ENCODE measurements around the gene POLR1E.

POLR1E gene

GRCh38 chr9:37541465-37541864 lies 55.7 kb downstream of the POLR1E start:
- no peak for DNase-seq

- DNase-seq, result no peak
Observed at GRCh38 chr9:37542488-37542887, 56.7 kb downstream of the POLR1E start.

- no peak for DNase-seq
Observed at GRCh38 chr9:37542895-37543294, 57.1 kb downstream of the POLR1E start.

- DNase-seq, result no peak
Observed at GRCh38 chr9:37543468-37543867, 57.7 kb downstream of the POLR1E start.

GRCh38 chr9:37547328-37547878 lies 61.7 kb downstream of the POLR1E start:
- DNase-seq, result no peak

- DNase-seq, result no peak
Observed at GRCh38 chr9:37549527-37549926, 63.8 kb downstream of the POLR1E start.

GRCh38 chr9:37550781-37551180 lies 65.0 kb downstream of the POLR1E start:
- no peak for DNase-seq

GRCh38 chr9:37551468-37551867 lies 65.7 kb downstream of the POLR1E start:
- no peak for DNase-seq

GRCh38 chr9:37551888-37552287 lies 66.1 kb downstream of the POLR1E start:
- DNase-seq, result no peak
